ENCODE results near the gene ATG13. TPM values are rescaled to one million over a fixed set of nuclear protein-coding genes. Genes with fewer than 3 reads are reported as not detected.

The ATG13 gene
- polyA plus RNA-seq, 1 donor (not counting 4 experiments of a cell fraction or from before 2014, with no cell fraction given): 33.3 TPM

- Histone ChIP-seq H3K36me3 (ENCODE audit: control insufficient read depth in 2 of 2, extremely low read depth in 1 of 2, insufficient read depth in 2 of 2, low read length in 2 of 2) (no peaks in the 10 kb centered on the region), H3K9ac (ENCODE audit: control insufficient read depth, extremely low read depth, insufficient read depth, low read length) (no peak overlapping the region), H3K4me3 (ENCODE audit: control insufficient read depth in 2 of 3, extremely low read depth in 1 of 3, insufficient read depth in 2 of 3, low read depth in 1 of 3, low read length in 3 of 3) (no peak overlapping the region), H3K9me1 (ENCODE audit: control insufficient read depth, extremely low read depth, insufficient read depth, low read length) (no peaks in the 10 kb centered on the region), H3K79me2 (ENCODE audit: control insufficient read depth, insufficient read depth, low read length) (no peaks in the 10 kb centered on the region), H3K4me2 (ENCODE audit: control insufficient read depth, extremely low read depth, insufficient read depth, low read depth, low read length) (no peak overlapping the region), H3K27ac (ENCODE audit: control insufficient read depth, insufficient read depth, low read length) (no peak overlapping the region), H3K27me3 (ENCODE audit: control insufficient read depth, extremely low read depth, insufficient read depth, low read length) (no peaks in the 10 kb centered on the region), H3K9me3 (ENCODE audit: control insufficient read depth, low read depth, low read length) (no peaks in the 10 kb centered on the region), H2AFZ (ENCODE audit: control insufficient read depth, low read length) (peak overlapping the region; percentile 86), H4K20me1 (ENCODE audit: control insufficient read depth, extremely low read depth, insufficient read depth, low read length) (no peaks in the 10 kb centered on the region), H3K4me1 (ENCODE audit: control insufficient read depth, extremely low read depth, insufficient read depth, low read length) (peaks cover 10% of the 10 kb centered on the region)
- dilution Hi-C loops (cut with MboI; ENCODE audit: extremely low pct_ligation_motif_present, low sequenced_read_pairs): no loop called here
- no peak for DNase-seq (ENCODE audit: low read depth, low spot score)
- no peak for FAIRE-seq
- TF ChIP-seq EZH2 (IDR thresholded peaks at IDR 0.05; ENCODE audit: low read length) (no peak), CTCF (optimal IDR thresholded peaks at IDR 0.05 in 1 of 3, IDR thresholded peaks at IDR 0.05 in 1 of 3, conservative IDR thresholded peaks at IDR 0.05 in 1 of 3; ENCODE audit: extremely low read depth in 1 of 3, insufficient read depth in 2 of 3, low read length in 3 of 3) (no peak)
Observed at GRCh38 chr11:46718155-46719019, 101.0 kb downstream of the ATG13 start.

GRCh38 chr11:46719048-46719542, 101.7 kb downstream of the ATG13 start, which contains the start of gene F2:
Gene F2 (plus strand): TSS chr11:46719213. CDS start chr11:46719236, 23 bp downstream.
- Histone ChIP-seq H3K4me1 (ENCODE audit: control insufficient read depth, extremely low read depth, insufficient read depth, low read length) (peaks cover 9% of the 10 kb centered on the region), H3K4me3 (ENCODE audit: control insufficient read depth in 2 of 3, extremely low read depth in 1 of 3, insufficient read depth in 2 of 3, low read depth in 1 of 3, low read length in 3 of 3) (no peak within 1 kb of the TSS), H3K9me1 (ENCODE audit: control insufficient read depth, extremely low read depth, insufficient read depth, low read length) (no peaks in the 10 kb centered on the region), H3K36me3 (ENCODE audit: control insufficient read depth in 2 of 2, extremely low read depth in 1 of 2, insufficient read depth in 2 of 2, low read length in 2 of 2) (no peaks in the 10 kb centered on the region), H3K79me2 (ENCODE audit: control insufficient read depth, insufficient read depth, low read length) (no peaks in the 10 kb centered on the region), H3K4me2 (ENCODE audit: control insufficient read depth, extremely low read depth, insufficient read depth, low read depth, low read length) (no peak within 1 kb of the TSS), H4K20me1 (ENCODE audit: control insufficient read depth, extremely low read depth, insufficient read depth, low read length) (no peaks in the 10 kb centered on the region), H3K27ac (ENCODE audit: control insufficient read depth, insufficient read depth, low read length) (no peak within 1 kb of the TSS), H3K27me3 (ENCODE audit: control insufficient read depth, extremely low read depth, insufficient read depth, low read length) (no peaks in the 10 kb centered on the region), H2AFZ (ENCODE audit: control insufficient read depth, low read length) (peak within 1 kb of the TSS; percentile 86), H3K9ac (ENCODE audit: control insufficient read depth, extremely low read depth, insufficient read depth, low read length) (no peak within 1 kb of the TSS), H3K9me3 (ENCODE audit: control insufficient read depth, low read depth, low read length) (no peaks in the 10 kb centered on the region)
- FAIRE-seq (no peak), DNase-seq (ENCODE audit: low read depth, low spot score) (no peak)
- dilution Hi-C loops (cut with MboI; ENCODE audit: extremely low pct_ligation_motif_present, low sequenced_read_pairs): no loop called here
- no peak for TF ChIP-seq CTCF (optimal IDR thresholded peaks at IDR 0.05 in 1 of 3, IDR thresholded peaks at IDR 0.05 in 1 of 3, conservative IDR thresholded peaks at IDR 0.05 in 1 of 3; ENCODE audit: extremely low read depth in 1 of 3, insufficient read depth in 2 of 3, low read length in 3 of 3)
- TF ChIP-seq EZH2 (IDR thresholded peaks at IDR 0.05; ENCODE audit: low read length): no peak

Data from keratinocyte (primary cell).